ENCODE data around the gene RBBP7.

- TF ChIP-seq CTCF (IDR thresholded peaks at IDR 0.05) = no peak
- no peak for TF ChIP-seq POLR2A (IDR thresholded peaks at IDR 0.05)
- no peak for TF ChIP-seq POLR2AphosphoS5 (IDR thresholded peaks at IDR 0.05; ENCODE audit: insufficient read depth in 1 of 2, low read depth in 1 of 2)
These were observed 2.2 kb downstream of the RBBP7 start for GRCh38 chrX:16867947-16868346.

All from vagina (tissue), 2 donors.